ENCODE measurements around the gene DGKH. TPM values are rescaled to one million over a fixed set of nuclear protein-coding genes. Genes with fewer than 3 reads are reported as not detected.
A peak's percentile ranks its signal among the peaks of the same experiment; 100 is the strongest.
"Not testable (repeated sequence)": the region's sequence is repeated elsewhere in the genome, so short reads cannot be mapped to it uniquely, and the experiment has no call there.

DGKH gene
- total RNA-seq, 1 donor from 2014 or later: 1.1 TPM

- ATAC-seq (peak; percentile 98), DNase-seq (ENCODE audit: low spot score) (no peak)
These were observed 62.1 kb downstream of the DGKH start for GRCh38 chr13:42110410-42111155.

- ATAC-seq: no peak
- DNase-seq (ENCODE audit: low spot score): no peak
These were observed 64.4 kb downstream of the DGKH start for GRCh38 chr13:42112864-42113263.

GRCh38 chr13:42113478-42113877, 65.0 kb downstream of the DGKH start:
- no peak for ATAC-seq
- DNase-seq (ENCODE audit: low spot score): no peak

GRCh38 chr13:42114278-42114677, 65.8 kb downstream of the DGKH start:
- no peak for DNase-seq (ENCODE audit: low spot score)
- ATAC-seq: no peak

- DNase-seq (ENCODE audit: low spot score) (no peak), ATAC-seq (no peak)
These were observed 66.5 kb downstream of the DGKH start for GRCh38 chr13:42114912-42115311.

GRCh38 chr13:42116225-42116624, 67.8 kb downstream of the DGKH start:
- DNase-seq (ENCODE audit: low spot score) (no peak), ATAC-seq (no peak)

GRCh38 chr13:42119041-42119440, 70.6 kb downstream of the DGKH start:
- ATAC-seq: no peak
- DNase-seq (ENCODE audit: low spot score): no peak

GRCh38 chr13:42119875-42120274, 71.4 kb downstream of the DGKH start:
- ATAC-seq (no peak), DNase-seq (ENCODE audit: low spot score) (no peak)

GRCh38 chr13:42123600-42123999, 75.2 kb downstream of the DGKH start:
- no peak for ATAC-seq

GRCh38 chr13:42125046-42125445, 76.6 kb downstream of the DGKH start:
- DNase-seq (ENCODE audit: low spot score) (no peak), ATAC-seq (no peak)

More at GRCh38 chr13:42123600-42123999, 75.2 kb downstream of the DGKH start:
- DNase-seq (ENCODE audit: low spot score): no peak

GRCh38 chr13:42127047-42127446, 78.6 kb downstream of the DGKH start:
- no peak for DNase-seq (ENCODE audit: low spot score)
- no peak for ATAC-seq

- ATAC-seq (no peak), DNase-seq (ENCODE audit: low spot score) (no peak)
These were observed 80.6 kb downstream of the DGKH start for GRCh38 chr13:42129033-42129432.

- no peak for DNase-seq (ENCODE audit: low spot score)
- ATAC-seq: no peak
These were observed 88.1 kb downstream of the DGKH start for GRCh38 chr13:42136518-42136917.

GRCh38 chr13:42137856-42138537, 89.5 kb downstream of the DGKH start:
- DNase-seq (ENCODE audit: low spot score) (no peak), ATAC-seq (no peak)

- DNase-seq (ENCODE audit: low spot score): no peak
- no peak for ATAC-seq
These were observed 92.0 kb downstream of the DGKH start for GRCh38 chr13:42140494-42140893.

GRCh38 chr13:42141052-42141451, 92.6 kb downstream of the DGKH start:
- DNase-seq (ENCODE audit: low spot score); ATAC-seq: not testable (repeated sequence)

GRCh38 chr13:42146359-42146758, 97.9 kb downstream of the DGKH start:
- ATAC-seq (no peak), DNase-seq (ENCODE audit: low spot score) (no peak)

GRCh38 chr13:42148538-42148937, 100.1 kb downstream of the DGKH start:
- DNase-seq (ENCODE audit: low spot score) (no peak), ATAC-seq (no peak)

GRCh38 chr13:42149136-42149535, 100.7 kb downstream of the DGKH start:
- no peak for ATAC-seq
- DNase-seq (ENCODE audit: low spot score): no peak

GRCh38 chr13:42151781-42152180, 103.3 kb downstream of the DGKH start:
- ATAC-seq (no peak), DNase-seq (ENCODE audit: low spot score) (no peak)

GRCh38 chr13:42152495-42152894, 104.0 kb downstream of the DGKH start:
- DNase-seq (ENCODE audit: low spot score) (no peak), ATAC-seq (no peak)

All from left lobe of liver (tissue), 2 donors.